Subcutaneous abdominal adipose tissue (tissue), 5 donors: Measurements from ENCODE around the gene F7.
A peak's percentile ranks its signal among the peaks of the same experiment; 100 is the strongest.

ENCODE experiments used
- H3K27ac ChIP-seq: one replicate; pipeline ENCODE4 v1.7.0; 2013; ENCODE audit warnings: low read depth, mild to moderate bottlenecking, inconsistent platforms, low read length, moderate library complexity
- H3K27me3 ChIP-seq, 5 donors: one replicate each; pipeline ENCODE4 v1.7.0; 2013; ENCODE audit warnings: low read length in 5 of 5, inconsistent platforms in 1 of 5; ENCODE audit not compliant: control insufficient read depth in 5 of 5, insufficient read depth in 4 of 5
- H3K36me3 ChIP-seq, 5 donors: one replicate each; pipeline ENCODE4 v1.7.0; 2013; ENCODE audit warnings: low read length in 5 of 5; ENCODE audit not compliant: control insufficient read depth in 5 of 5, insufficient read depth in 5 of 5
- H3K4me1 ChIP-seq, 5 donors: one replicate each; pipeline ENCODE4 v1.7.0; 2013; ENCODE audit warnings: low read length in 5 of 5, mild to moderate bottlenecking in 3 of 5, moderate library complexity in 1 of 5; ENCODE audit not compliant: control insufficient read depth in 5 of 5, insufficient read depth in 5 of 5
- H3K4me3 ChIP-seq, 5 donors: one replicate each; pipeline ENCODE4 v1.7.0; 2013; ENCODE audit warnings: low read length in 5 of 5, low read depth in 1 of 5
- H3K9ac ChIP-seq, 5 donors: one replicate each; pipeline ENCODE4 v1.7.0; 2013; ENCODE audit warnings: low read length in 5 of 5, mild to moderate bottlenecking in 4 of 5, moderate library complexity in 3 of 5
- H3K9me3 ChIP-seq, 5 donors: one replicate each; pipeline ENCODE4 v1.7.0; 2013; ENCODE audit warnings: low read length in 5 of 5; ENCODE audit not compliant: control insufficient read depth in 5 of 5
- donor health status: healthy.
- donor health status: healthy.
- donor health status: healthy.
- donor health status: healthy.
- donor health status: healthy.

Gene F7

GRCh38 chr13:113121183-113121927, 15.8 kb downstream of the F7 start:
- Histone ChIP-seq H3K27ac (no peak overlapping the region), H3K4me3 (no peak overlapping the region), H3K9ac (no peak overlapping the region), H3K36me3 (no peaks in the 10 kb centered on the region), H3K9me3 (no peaks in the 10 kb centered on the region), H3K27me3 (peaks cover 5 to 41% (median 23%) of the 10 kb centered on the region in 5 donors), H3K4me1 (peaks cover 0 to 7% (median 0%) of the 10 kb centered on the region in 5 donors)

DNA sequence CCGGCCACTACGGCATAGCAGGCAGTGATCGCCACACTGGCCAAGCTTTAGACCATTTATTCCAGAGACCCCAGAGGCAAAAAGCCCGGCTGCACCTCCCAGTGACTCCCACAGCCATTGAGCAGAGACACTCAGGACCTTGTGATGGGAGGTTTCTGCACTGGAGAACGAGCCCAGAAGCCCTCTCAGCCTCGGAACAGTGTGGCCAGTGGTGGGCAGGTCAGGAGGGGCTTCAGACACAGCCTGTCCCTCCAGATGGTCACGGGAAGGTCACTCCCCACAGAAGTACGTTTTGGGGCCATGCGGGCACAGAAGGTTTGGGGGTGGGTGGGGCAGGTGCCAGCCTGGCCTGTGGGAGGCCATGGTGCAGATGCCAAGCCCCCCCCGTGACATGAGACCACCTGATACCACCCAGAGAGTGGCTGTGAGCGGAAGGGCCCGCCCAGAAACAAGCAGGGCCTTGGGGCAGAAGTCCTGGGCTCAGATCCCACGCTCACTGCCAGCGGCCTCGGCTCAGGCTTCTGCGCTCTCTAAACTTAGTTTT, 16.4 kb downstream of the F7 start:
- H3K27ac ChIP-seq = peak overlapping the region; percentile 23
- H3K4me3 ChIP-seq = no peak overlapping the region
- peaks cover 0 to 7% (median 0%) of the 10 kb centered on the region in 5 donors for H3K4me1 ChIP-seq
- peaks cover 5 to 39% (median 24%) of the 10 kb centered on the region in 5 donors for H3K27me3 ChIP-seq
- H3K9ac ChIP-seq = no peak overlapping the region
- H3K9me3 ChIP-seq = no peaks in the 10 kb centered on the region
- H3K36me3 ChIP-seq = no peaks in the 10 kb centered on the region

GRCh38 chr13:113122550-113123225, 17.1 kb downstream of the F7 start, which contains the start of gene F10:
F10 (plus strand) TSS chr13:113122799; CDS start chr13:113122856, 57 bp downstream.
- Histone ChIP-seq H3K4me3 (peak within 1 kb of the TSS; percentile 8 to 51 (median 37)), H3K9ac (peak within 1 kb of the TSS in 2 of 5 donors; percentile 13 to 51), H3K4me1 (peaks cover 0 to 7% (median 0%) of the 10 kb centered on the region in 5 donors), H3K27me3 (peaks cover 5 to 36% (median 27%) of the 10 kb centered on the region in 5 donors), H3K9me3 (no peaks in the 10 kb centered on the region), H3K36me3 (no peaks in the 10 kb centered on the region), H3K27ac (peak within 1 kb of the TSS; percentile 23)

DNA sequence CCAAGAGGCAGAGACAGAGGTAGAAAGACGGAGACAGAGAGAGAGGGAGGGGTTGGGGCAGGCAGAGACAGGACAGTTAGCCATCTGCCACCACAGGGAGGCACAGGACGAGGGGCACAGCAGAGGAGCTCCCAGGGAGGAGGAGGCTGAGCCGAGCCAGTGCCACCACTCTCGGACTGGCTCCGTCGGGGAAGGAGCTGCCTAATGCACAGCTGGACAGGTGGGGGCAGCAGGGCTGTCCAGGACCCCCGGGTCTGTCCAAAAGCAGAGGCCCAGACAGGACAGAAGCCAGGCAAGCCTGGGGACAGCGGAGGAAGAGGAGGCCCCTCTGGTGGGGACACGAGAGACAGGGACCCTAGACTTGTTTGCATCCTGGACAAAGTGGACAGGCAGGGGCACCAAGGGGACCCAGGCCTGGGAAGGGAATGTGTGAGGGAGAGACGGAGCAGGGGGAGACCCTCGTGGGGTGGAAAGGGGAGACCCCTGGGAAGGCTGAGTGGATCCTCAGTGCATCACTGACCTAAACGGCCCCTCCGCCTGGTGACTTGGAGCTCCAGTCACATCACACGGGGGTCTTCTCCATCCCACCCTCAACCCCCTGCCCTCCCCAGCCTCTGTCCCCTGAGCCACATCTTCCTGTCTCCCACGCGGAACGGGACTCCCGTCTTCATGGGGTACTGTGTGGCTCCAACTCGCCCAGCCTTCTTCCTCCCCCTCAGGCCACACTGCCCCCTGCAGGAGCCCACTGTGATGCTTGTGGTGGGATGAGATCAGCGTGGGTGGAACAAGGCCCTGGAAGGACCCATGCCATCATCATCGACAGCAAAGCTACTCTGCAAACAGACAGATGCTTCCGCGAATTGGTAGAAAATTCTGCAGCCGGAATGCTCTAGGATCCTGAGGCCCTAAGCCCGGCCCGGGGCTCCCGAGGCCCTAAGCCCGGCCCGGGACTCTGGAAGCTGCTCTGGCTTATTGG, 17.9 kb downstream of the F7 start:
- peak overlapping the region; percentile 8 to 51 (median 37) for H3K4me3 ChIP-seq
- peak overlapping the region in 2 of 5 donors; percentile 13 to 51 for H3K9ac ChIP-seq
- no peak overlapping the region for H3K27ac ChIP-seq

DNA sequence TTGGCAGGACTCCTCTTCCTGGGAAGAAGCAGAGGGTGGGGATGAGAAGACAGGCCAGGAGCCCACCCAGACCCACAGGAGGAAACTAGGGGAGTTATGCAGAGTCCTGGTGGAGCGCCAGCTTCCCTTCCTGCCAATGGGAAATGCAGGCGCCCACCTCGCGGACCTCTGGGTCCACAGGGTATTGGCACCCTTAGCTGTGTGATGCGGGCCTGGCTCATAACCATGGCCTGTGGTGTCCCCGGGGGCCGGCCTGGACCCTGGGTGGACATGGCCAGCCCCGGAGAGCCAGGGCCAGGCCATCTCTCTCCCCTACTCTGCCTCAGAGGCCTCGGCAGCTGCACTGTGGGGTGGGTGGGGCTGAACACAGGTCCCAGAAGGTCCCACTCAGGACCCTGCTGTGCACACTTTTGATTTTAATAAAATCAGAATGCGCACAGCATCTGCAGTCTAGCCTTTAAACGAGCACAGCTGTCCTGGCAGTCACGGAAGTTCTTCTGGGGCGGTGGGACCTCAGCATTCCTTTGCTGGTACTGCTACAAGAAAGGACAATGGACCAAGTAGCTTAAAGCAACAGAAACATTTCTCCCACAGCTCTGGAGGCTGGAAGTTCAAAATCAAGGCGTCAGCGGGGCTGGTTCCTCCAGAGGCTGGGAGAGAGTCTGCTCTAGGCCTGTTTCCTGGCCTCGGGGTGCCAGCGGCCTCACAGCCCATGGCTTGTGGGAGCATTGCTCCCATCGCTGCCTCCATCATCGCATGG, 18.8 kb downstream of the F7 start:
- Histone ChIP-seq H3K9me3 (no peaks in the 10 kb centered on the region), H3K9ac (no peak overlapping the region), H3K27me3 (peaks cover 5 to 31% (median 23%) of the 10 kb centered on the region in 5 donors), H3K36me3 (no peaks in the 10 kb centered on the region), H3K4me3 (no peak overlapping the region), H3K27ac (no peak overlapping the region), H3K4me1 (peaks cover 0 to 7% (median 0%) of the 10 kb centered on the region in 5 donors)

More for the DNA sequence above, 17.9 kb downstream of the F7 start:
- H3K36me3 ChIP-seq = no peaks in the 10 kb centered on the region
- H3K4me1 ChIP-seq = peaks cover 0 to 7% (median 0%) of the 10 kb centered on the region in 5 donors
- H3K27me3 ChIP-seq = peaks cover 5 to 35% (median 26%) of the 10 kb centered on the region in 5 donors
- H3K9me3 ChIP-seq = no peaks in the 10 kb centered on the region

- peaks cover 0 to 2% (median 0%) of the 10 kb centered on the region in 5 donors for H3K36me3 ChIP-seq
- no peak overlapping the region for H3K4me3 ChIP-seq
- H3K27ac ChIP-seq = no peak overlapping the region
- H3K9me3 ChIP-seq = no peaks in the 10 kb centered on the region
- H3K27me3 ChIP-seq = peaks cover 5 to 36% (median 27%) of the 10 kb centered on the region in 5 donors
- H3K9ac ChIP-seq = no peak overlapping the region
- peaks cover 0 to 12% (median 0%) of the 10 kb centered on the region in 5 donors for H3K4me1 ChIP-seq
Observed at GRCh38 chr13:113125506-113126264, 20.1 kb downstream of the F7 start.

DNA sequence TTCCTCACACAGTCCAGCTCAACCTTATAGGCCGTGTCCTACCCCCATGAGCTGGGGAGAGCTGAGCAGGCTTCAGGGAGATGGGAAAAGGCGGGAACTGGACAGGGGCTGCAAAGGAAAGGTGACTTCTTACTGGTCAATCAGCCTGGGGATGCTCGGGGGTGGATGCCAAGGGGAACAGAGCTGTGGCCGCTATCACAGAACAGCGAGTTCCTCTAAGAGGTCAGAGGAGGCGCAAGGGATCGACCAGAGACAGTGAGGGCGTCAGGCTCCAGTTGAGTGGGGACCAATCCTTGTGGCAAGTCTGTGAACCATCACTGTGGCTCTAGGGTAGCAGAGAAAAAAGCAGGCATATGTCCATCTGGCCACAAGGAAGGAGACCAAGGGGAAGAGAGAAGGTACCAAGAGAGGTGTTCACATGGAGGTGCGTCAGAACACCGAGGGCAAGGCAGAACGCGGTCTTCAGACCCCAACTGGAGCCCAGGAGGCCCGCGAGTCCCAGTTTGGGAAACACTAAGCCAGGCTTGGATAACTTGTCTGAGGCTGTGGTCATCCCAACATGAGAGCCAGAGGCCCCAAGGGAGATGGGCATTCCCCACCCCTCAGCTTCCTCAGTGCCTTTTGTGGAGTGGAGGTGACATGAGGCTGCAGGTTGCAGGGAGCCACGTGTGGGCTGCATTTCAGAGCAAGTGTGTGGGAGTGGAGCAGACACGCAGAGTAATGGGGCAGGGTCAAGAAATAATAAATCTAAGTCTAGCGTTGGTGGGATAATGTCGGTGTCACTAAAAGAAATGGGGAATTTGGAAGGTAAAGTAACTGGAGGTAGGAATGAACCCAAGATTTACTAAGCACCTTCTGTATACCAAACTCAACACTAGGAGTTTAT, 20.9 kb downstream of the F7 start:
- Histone ChIP-seq H3K36me3 (peaks cover 0 to 2% (median 0%) of the 10 kb centered on the region in 5 donors), H3K9ac (no peak overlapping the region), H3K4me1 (peaks cover 0 to 12% (median 0%) of the 10 kb centered on the region in 5 donors), H3K27me3 (peaks cover 5 to 33% (median 24%) of the 10 kb centered on the region in 5 donors), H3K27ac (no peak overlapping the region), H3K9me3 (no peaks in the 10 kb centered on the region), H3K4me3 (no peak overlapping the region)

GRCh38 chr13:113129480-113129879, 23.9 kb downstream of the F7 start:
- H3K9me3 ChIP-seq = no peaks in the 10 kb centered on the region
- H3K4me3 ChIP-seq = peak overlapping the region in 2 of 5 donors; percentile 46 to 48
- peaks cover 0 to 5% (median 0%) of the 10 kb centered on the region in 5 donors for H3K4me1 ChIP-seq
- no peak overlapping the region for H3K9ac ChIP-seq
- peaks cover 0 to 23% (median 9%) of the 10 kb centered on the region in 5 donors for H3K27me3 ChIP-seq
- H3K36me3 ChIP-seq = peaks cover 0 to 2% (median 0%) of the 10 kb centered on the region in 5 donors
- H3K27ac ChIP-seq = no peak overlapping the region
